AG09309 (cell line): ENCODE measurements around the gene PKDCC.

Experiments used
- DNase-seq: peaks from one replicate; pipeline ENCODE4 v3.0.0-alpha.2; 2010; ENCODE audit warnings: low read depth
- H3K4me3 ChIP-seq: 2 replicates; pipeline ENCODE4 v1.5.1; 2011; ENCODE audit warnings: mild to moderate bottlenecking, low read depth, low read length, moderate library complexity; ENCODE audit not compliant: control insufficient read depth
- TF ChIP-seq, protein P1 (sequence below): IDR thresholded peaks from 2 replicates; pipeline ENCODE4 v1.5.1; 2011; ENCODE audit warnings: mild to moderate bottlenecking, low read depth, low read length, inconsistent platforms; ENCODE audit not compliant: insufficient read depth, control insufficient read depth; ENCODE audit errors: missing control alignments

The PKDCC gene

DNA sequence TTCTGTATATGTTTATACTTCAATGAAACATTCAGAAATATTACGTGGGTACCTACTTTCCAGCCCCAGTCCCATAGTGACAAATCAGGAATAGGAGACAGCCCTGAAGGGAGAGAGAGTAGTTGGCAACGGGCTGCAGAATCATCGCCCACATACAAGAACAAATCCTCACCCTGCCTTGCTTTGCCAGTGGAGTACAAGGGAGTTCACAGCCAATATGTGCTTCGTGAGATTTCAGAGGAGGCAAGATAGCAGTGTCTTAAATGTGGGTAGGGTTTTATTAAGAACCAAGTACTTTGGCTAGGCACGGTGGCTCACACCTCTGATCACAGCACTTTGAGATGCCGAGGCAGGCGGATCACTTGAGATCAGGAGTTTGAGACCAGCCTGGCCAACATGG, 40.3 kb upstream of the PKDCC start:
- DNase-seq, result no peak
- H3K4me3 ChIP-seq, result no peak overlapping the region
- TF ChIP-seq, protein P1, sequence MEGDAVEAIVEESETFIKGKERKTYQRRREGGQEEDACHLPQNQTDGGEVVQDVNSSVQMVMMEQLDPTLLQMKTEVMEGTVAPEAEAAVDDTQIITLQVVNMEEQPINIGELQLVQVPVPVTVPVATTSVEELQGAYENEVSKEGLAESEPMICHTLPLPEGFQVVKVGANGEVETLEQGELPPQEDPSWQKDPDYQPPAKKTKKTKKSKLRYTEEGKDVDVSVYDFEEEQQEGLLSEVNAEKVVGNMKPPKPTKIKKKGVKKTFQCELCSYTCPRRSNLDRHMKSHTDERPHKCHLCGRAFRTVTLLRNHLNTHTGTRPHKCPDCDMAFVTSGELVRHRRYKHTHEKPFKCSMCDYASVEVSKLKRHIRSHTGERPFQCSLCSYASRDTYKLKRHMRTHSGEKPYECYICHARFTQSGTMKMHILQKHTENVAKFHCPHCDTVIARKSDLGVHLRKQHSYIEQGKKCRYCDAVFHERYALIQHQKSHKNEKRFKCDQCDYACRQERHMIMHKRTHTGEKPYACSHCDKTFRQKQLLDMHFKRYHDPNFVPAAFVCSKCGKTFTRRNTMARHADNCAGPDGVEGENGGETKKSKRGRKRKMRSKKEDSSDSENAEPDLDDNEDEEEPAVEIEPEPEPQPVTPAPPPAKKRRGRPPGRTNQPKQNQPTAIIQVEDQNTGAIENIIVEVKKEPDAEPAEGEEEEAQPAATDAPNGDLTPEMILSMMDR, result no peak

DNA sequence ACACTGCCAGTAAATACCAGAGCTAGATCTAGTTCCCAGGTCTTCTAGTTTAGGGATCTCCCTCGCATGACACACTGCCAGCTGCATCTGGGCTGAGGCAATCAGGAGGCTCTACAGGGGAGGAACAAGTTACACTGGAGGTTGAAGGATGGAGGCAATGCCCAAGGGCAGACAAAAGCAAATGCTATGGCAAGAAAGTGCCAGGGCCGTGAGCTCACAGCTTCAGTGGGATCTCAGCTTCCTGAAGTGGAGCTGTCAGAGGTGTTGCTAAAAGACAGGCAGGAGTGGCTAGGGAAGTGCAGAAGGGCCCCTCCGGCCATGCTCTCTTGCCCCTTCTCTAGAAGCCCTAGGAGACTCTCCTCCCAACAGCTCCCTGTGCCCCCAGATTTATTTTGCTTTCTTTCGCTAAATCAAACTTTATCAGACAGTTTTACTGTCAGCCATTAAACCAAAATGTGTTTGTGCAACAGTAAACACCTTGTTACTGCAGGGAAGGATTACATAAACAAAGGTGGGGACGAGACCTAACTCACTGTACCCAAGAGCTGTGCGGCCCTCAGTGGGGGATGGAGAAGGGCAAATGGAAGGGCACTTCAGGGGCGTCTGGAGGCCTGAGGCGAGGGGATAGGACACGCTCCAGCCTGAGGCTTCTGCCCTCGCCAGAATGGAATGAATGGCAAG, 39.4 kb upstream of the PKDCC start:
- H3K4me3 ChIP-seq, result no peak overlapping the region
- no peak for DNase-seq
- TF ChIP-seq, protein P1, result no peak

DNA sequence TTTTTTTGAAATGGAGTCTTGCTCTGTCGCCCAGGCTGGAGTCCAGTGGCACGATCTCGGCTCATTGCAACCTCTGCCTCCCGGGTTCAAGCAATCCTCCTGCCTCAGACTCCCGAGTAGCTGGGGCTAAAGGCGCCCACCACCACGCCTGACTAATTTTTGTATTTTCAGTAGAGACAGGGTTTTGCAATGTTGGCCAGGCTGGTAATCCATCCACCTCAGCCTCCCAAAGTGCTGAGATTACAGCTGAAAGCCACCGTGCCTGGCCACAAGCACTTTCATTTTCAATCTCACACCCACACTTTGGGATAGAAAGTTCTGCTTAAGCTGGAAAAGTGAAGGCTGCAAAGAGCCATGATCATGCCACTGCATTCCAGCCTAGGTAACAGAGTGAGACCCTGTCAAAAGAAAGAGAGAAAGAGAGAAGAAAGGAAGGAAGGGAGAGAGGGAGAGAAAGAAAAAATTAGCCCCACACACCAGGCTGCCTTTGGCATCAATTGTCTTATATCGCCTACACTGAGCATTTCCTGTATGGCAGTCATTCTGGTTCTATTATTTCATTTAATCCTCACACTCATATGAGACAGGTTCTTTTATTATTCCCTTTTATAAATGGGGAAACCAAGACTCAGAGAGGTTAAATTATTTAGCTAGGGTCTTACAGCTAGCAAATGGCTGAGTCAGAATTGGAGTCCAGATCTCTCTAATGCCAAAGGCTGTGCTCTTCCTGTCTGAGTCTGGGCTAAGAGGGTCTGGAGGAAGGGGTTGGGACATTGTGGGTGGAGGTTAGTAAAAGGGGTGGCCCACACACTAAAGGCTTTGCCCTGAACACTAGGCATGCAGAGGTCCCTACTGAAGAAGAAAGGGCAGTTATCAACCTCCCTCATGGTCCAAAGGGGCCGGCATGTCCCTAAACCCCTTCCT, 37.9 kb upstream of the PKDCC start:
- H3K4me3 ChIP-seq, result no peak overlapping the region
- DNase-seq, result no peak
- TF ChIP-seq, protein P1, result no peak

DNA sequence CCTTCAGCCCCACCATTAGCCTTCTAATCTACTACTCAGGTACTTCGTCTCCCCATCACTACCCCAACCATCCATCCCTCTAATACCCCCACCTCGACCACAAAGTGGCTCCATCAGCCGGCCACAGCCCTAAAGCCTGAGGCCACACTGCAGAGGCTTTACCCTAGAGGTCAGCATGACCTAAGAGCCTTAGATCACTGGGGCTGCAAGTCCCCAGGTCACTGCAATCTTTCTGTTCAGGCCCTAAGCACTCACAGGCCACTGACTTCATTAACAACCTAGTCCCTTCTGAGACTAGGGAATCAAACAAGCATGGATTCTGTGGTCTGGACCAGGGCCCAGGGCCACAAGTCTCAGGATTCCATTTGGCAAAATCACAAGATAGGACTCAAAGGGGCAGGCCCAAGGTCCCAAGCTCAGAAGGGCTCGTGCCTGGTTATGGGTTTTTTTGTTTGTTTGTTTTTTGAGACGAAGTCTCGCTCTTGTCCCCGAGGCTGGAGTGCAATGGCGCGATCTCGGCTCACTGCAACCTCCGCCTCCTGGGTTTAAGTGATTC, 37.0 kb upstream of the PKDCC start:
- no peak overlapping the region for H3K4me3 ChIP-seq
- TF ChIP-seq, protein P1, result no peak
- no peak for DNase-seq

DNA sequence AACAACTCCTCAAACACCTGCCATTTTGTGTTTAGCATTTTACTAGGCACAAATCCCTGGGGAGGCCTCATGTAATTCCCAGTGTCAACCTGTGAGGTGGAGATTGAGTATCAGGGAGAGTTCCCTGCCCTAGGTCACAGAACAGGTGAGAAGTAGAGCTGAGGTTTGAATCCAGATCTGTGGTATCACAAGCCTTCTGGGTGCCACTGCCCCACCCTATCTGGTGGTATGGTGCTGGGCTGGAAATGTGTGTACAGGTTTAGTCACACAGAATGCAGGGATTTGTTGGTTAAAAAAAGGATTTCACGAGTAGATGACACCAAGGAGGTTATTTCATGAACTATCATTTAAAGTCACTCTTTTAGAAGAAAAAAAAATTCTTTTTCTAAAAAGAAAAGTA, 35.7 kb upstream of the PKDCC start:
- H3K4me3 ChIP-seq, result no peak overlapping the region
- TF ChIP-seq, protein P1, result no peak
- DNase-seq, result no peak

DNA sequence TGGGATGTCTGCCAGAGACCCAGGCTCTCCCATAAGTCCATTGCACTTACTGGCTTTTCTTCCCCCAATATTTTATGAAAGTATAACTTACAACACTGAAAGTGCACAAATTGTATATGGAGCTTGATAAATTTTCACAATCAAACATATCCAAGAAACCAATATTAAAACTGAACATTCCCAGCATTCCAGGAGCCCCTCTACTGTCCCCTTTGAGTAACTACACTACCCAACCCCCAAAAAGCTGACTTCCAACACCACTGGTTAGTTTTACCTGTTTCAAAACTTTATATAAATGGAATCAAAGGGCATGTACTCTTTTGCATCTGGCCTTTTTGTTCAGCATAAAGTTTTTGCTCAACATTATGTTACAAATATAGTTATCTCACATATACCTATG, 35.2 kb upstream of the PKDCC start:
- no peak for DNase-seq
- no peak overlapping the region for H3K4me3 ChIP-seq
- TF ChIP-seq, protein P1, result no peak
